ENCODE data around the gene PITPNB.

- TF ChIP-seq CTCF (IDR thresholded peaks at IDR 0.05) (no peak), EP300 (IDR thresholded peaks at IDR 0.05; ENCODE audit: low read depth) (no peak), POLR2A (IDR thresholded peaks at IDR 0.05) (no peak)
Measured at GRCh38 chr22:27911330-27911729, 7.7 kb downstream of the PITPNB start.
